H9 (cell line): ENCODE data around the gene CSAD. TPM values are rescaled to one million over a fixed set of nuclear protein-coding genes. Genes with fewer than 3 reads are reported as not detected.
"Not testable (repeated sequence)": the region's sequence is repeated elsewhere in the genome, so short reads cannot be mapped to it uniquely, and the experiment has no call there.

Experiments
- DNase-seq: peaks from one replicate; pipeline ENCODE4 v3.0.0-alpha.2; 2017
- H2AFZ ChIP-seq: one replicate; pipeline ENCODE4 v1.6.1; 2013; ENCODE audit warnings: mild to moderate bottlenecking, low read length, control low read depth, moderate library complexity
- H2AK5ac ChIP-seq: 2 replicates; pipeline ENCODE4 v1.6.1; 2013; ENCODE audit warnings: low read length, control low read depth, mixed read lengths; ENCODE audit not compliant: insufficient read length
- H2BK120ac ChIP-seq: one replicate; pipeline ENCODE4 v1.6.1; 2013; ENCODE audit warnings: low read depth, mild to moderate bottlenecking, low read length, control low read depth, inconsistent platforms; ENCODE audit not compliant: poor library complexity, severe bottlenecking
- H2BK12ac ChIP-seq: 2 replicates; pipeline ENCODE4 v1.6.1; 2013; ENCODE audit warnings: low read length, control low read depth, mixed read lengths, low read depth; ENCODE audit not compliant: insufficient read length
- H2BK15ac ChIP-seq: 2 replicates; pipeline ENCODE4 v1.6.1; 2013; ENCODE audit warnings: low read depth, low read length, control low read depth
- H2BK20ac ChIP-seq: one replicate; pipeline ENCODE4 v1.6.1; 2013; ENCODE audit warnings: low read depth, mild to moderate bottlenecking, low read length, control low read depth, inconsistent platforms; ENCODE audit not compliant: poor library complexity, severe bottlenecking
- H2BK5ac ChIP-seq: 2 replicates; pipeline ENCODE4 v1.6.1; 2013; ENCODE audit warnings: low read length, control low read depth, mixed read lengths; ENCODE audit not compliant: insufficient read length
- H3K14ac ChIP-seq: 2 replicates; pipeline ENCODE4 v1.6.1; 2013; ENCODE audit warnings: low read length, control low read depth; ENCODE audit not compliant: insufficient read depth
- H3K18ac ChIP-seq: 2 replicates; pipeline ENCODE4 v1.6.1; 2013; ENCODE audit warnings: low read depth, mild to moderate bottlenecking, mixed read lengths, low read length, control low read depth; ENCODE audit not compliant: insufficient read length
- H3K23ac ChIP-seq: 2 replicates; pipeline ENCODE4 v1.6.1; 2013; ENCODE audit warnings: low read length, control low read depth, mixed read lengths, low read depth; ENCODE audit not compliant: insufficient read length
- H3K23me2 ChIP-seq: 2 replicates; pipeline ENCODE4 v1.6.1; 2013; ENCODE audit warnings: low read depth, mild to moderate bottlenecking, mixed read lengths, low read length, control low read depth; ENCODE audit not compliant: insufficient read length, poor library complexity, severe bottlenecking
- H3K27ac ChIP-seq: 2 replicates; pipeline ENCODE4 v1.5.1; 2013; ENCODE audit warnings: low read length, control low read depth, mixed read lengths, low read depth; ENCODE audit not compliant: insufficient read length
- H3K27me3 ChIP-seq: 2 replicates; pipeline ENCODE4 v1.6.1; 2013; ENCODE audit warnings: low read length, control low read depth, inconsistent platforms; ENCODE audit not compliant: insufficient read depth
- H3K4ac ChIP-seq: 2 replicates; pipeline ENCODE4 v1.6.1; 2013; ENCODE audit warnings: low read depth, mild to moderate bottlenecking, control low read depth, inconsistent platforms, low read length, moderate library complexity
- H3K4me1 ChIP-seq: 2 replicates; pipeline ENCODE4 v1.6.1; 2013; ENCODE audit warnings: low read length, control low read depth, inconsistent platforms; ENCODE audit not compliant: insufficient read depth
- H3K4me2 ChIP-seq: 2 replicates; pipeline ENCODE4 v1.6.1; 2013; ENCODE audit warnings: low read length, control low read depth, mixed read lengths; ENCODE audit not compliant: insufficient read length, insufficient read depth
- H3K56ac ChIP-seq: 2 replicates; pipeline ENCODE4 v1.6.1; 2013; ENCODE audit warnings: low read depth, mild to moderate bottlenecking, mixed read lengths, low read length, control low read depth; ENCODE audit not compliant: insufficient read length
- H3K79me1 ChIP-seq: 2 replicates; pipeline ENCODE4 v1.6.1; 2013; ENCODE audit warnings: low read depth, mild to moderate bottlenecking, moderate library complexity, low read length, control low read depth, inconsistent platforms; ENCODE audit not compliant: insufficient read depth, poor library complexity, severe bottlenecking
- H3K79me2 ChIP-seq: 2 replicates; pipeline ENCODE4 v1.6.1; 2013; ENCODE audit warnings: low read length, control low read depth, inconsistent platforms; ENCODE audit not compliant: insufficient read depth
- H3K9ac ChIP-seq: 2 replicates; pipeline ENCODE4 v1.6.1; 2013; ENCODE audit warnings: low read length, control low read depth, mixed read lengths; ENCODE audit not compliant: insufficient read length; ENCODE audit errors: extremely low read depth
- H3K9me3 ChIP-seq: one replicate; pipeline ENCODE4 v1.6.1; 2013; ENCODE audit warnings: low read depth, low read length, inconsistent platforms; ENCODE audit not compliant: control insufficient read depth
- H3T11ph ChIP-seq: one replicate; pipeline ENCODE4 v1.6.1; 2013; ENCODE audit warnings: mild to moderate bottlenecking, low read length, control low read depth, inconsistent platforms
- H4K20me1 ChIP-seq: one replicate; pipeline ENCODE4 v1.6.1; 2013; ENCODE audit not compliant: control insufficient read depth, insufficient read length, insufficient read depth
- H4K5ac ChIP-seq: 2 replicates; pipeline ENCODE4 v1.6.1; 2013; ENCODE audit warnings: low read depth, mild to moderate bottlenecking, mixed read lengths, low read length, control low read depth; ENCODE audit not compliant: insufficient read length
- H4K8ac ChIP-seq: replicated peaks from 2 replicates; pipeline ENCODE4 v1.6.1; 2013; ENCODE audit warnings: low read length, control low read depth, mixed read lengths, low read depth; ENCODE audit not compliant: insufficient read length
- H4K91ac ChIP-seq: 2 replicates; pipeline ENCODE4 v1.6.1; 2013; ENCODE audit warnings: low read depth, mild to moderate bottlenecking, moderate library complexity, mixed read lengths, low read length, control low read depth; ENCODE audit not compliant: insufficient read length
- H3K27ac Mint-ChIP-seq, 3 experiments: 2 replicates in 2 of 3; 3 replicates in 1 of 3; pipeline ENCODE4 v1.8.0; 2020 to 2021; ENCODE audit warnings: mixed read lengths in 3 of 3, mild to moderate bottlenecking in 1 of 3, moderate library complexity in 1 of 3
- H3K27me3 Mint-ChIP-seq: 2 replicates; pipeline ENCODE4 v1.8.0; 2021; ENCODE audit warnings: low read depth, mild to moderate bottlenecking, moderate library complexity, mixed read lengths
- H3K36me3 Mint-ChIP-seq, 3 experiments: 2 replicates in 2 of 3; 3 replicates in 1 of 3; pipeline ENCODE4 v1.8.0; 2020 to 2021; ENCODE audit warnings: low read depth in 3 of 3, mixed read lengths in 3 of 3; ENCODE audit not compliant: insufficient read depth in 1 of 3
- H3K4me1 Mint-ChIP-seq, 2 experiments: 2 replicates each; pipeline ENCODE4 v1.8.0; 2020; ENCODE audit warnings: mixed read lengths in 2 of 2
- H3K4me3 Mint-ChIP-seq, 2 experiments: 2 replicates in 1 of 2; 3 replicates in 1 of 2; pipeline ENCODE4 v1.8.0; 2020 to 2021; ENCODE audit warnings: mild to moderate bottlenecking in 2 of 2, mixed read lengths in 2 of 2, moderate library complexity in 1 of 2
- H3K9me3 Mint-ChIP-seq, 2 experiments: 2 replicates in 1 of 2; 3 replicates in 1 of 2; pipeline ENCODE4 v1.8.0; 2020; ENCODE audit warnings: mild to moderate bottlenecking in 2 of 2, mixed read lengths in 2 of 2, moderate library complexity in 1 of 2
- CTCF ChIP-seq: fragments of 200-600 bp; sonication (generic); conservative IDR thresholded peaks from 3 replicates; pipeline ENCODE4 v1.8.0; 2021; ENCODE audit warnings: antibody characterized with exemption, mild to moderate bottlenecking
- WGBS: extraction: QIAGEN DNeasy Blood & Tissue Kit; methylation state at CpG from one replicate; pipeline ENCODE4 v1.1.7; 2013; ENCODE audit warnings: missing lambda C conversion rate, low lambda C conversion rate, mixed read lengths; ENCODE audit not compliant: insufficient read length; ENCODE audit errors: extremely low coverage; 5-methylcytosine and 5-hydroxymethylcytosine counted together
- total RNA-seq: library from RNA; stranded (reverse); gene quantifications from 2 replicates; pipeline ENCODE4 v1.2.1, GENCODE V29; 2021

The CSAD gene
- total RNA-seq, 1 experiment from 2014 or later, result 7.4 TPM

- H3K23ac ChIP-seq, result no peak overlapping the region
- no peak overlapping the region for H4K5ac ChIP-seq
- no peak overlapping the region for H2AFZ ChIP-seq
- H3K27ac ChIP-seq, result no peak overlapping the region
- H3K23me2 ChIP-seq, result no peaks in the 10 kb centered on the region
- no peaks in the 10 kb centered on the region for H3K79me2 ChIP-seq
- peaks cover 10 to 15% of the 10 kb centered on the region in 2 experiments for H3K4me1 Mint-ChIP-seq
- H3T11ph ChIP-seq, result no peak overlapping the region
- no CpG with 5 or more reads among the region's 1 CpG for WGBS
- H2BK20ac ChIP-seq, result no peak overlapping the region
- H2BK15ac ChIP-seq, result no peak overlapping the region
- no peak overlapping the region for H2BK5ac ChIP-seq
- no peaks in the 10 kb centered on the region for H3K79me1 ChIP-seq
- no peak overlapping the region for H3K9ac ChIP-seq
- H3K36me3 Mint-ChIP-seq, result peaks cover 0 to 4% (median 0%) of the 10 kb centered on the region in 3 experiments; a peak in 2 of 7 replicates
- H3K4me3 Mint-ChIP-seq, result no peak overlapping the region
- peaks cover 49% of the 10 kb centered on the region for H3K27me3 Mint-ChIP-seq
- no peak overlapping the region for H3K27ac Mint-ChIP-seq
- no peak overlapping the region for H3K56ac ChIP-seq
- H3K9me3 Mint-ChIP-seq, result no peaks in the 10 kb centered on the region
- no peaks in the 10 kb centered on the region for H3K4me1 ChIP-seq
- no peak for TF ChIP-seq CTCF
- H3K4me2 ChIP-seq, result no peak overlapping the region
- no peaks in the 10 kb centered on the region for H3K9me3 ChIP-seq
- no peak overlapping the region for H2AK5ac ChIP-seq
- no peaks in the 10 kb centered on the region for H4K20me1 ChIP-seq
- H3K27me3 ChIP-seq, result no peaks in the 10 kb centered on the region
- no peak overlapping the region for H4K8ac ChIP-seq
- no peak overlapping the region for H3K18ac ChIP-seq
- H4K91ac ChIP-seq, result no peak overlapping the region
- DNase-seq, result no peak
- H2BK12ac ChIP-seq, result no peak overlapping the region
- no peak overlapping the region for H3K14ac ChIP-seq
- H2BK120ac ChIP-seq, result no peak overlapping the region
- H3K4ac ChIP-seq, result no peak overlapping the region
Observed at GRCh38 chr12:53204351-53204750, 23.6 kb upstream of the CSAD start.

- not testable (repeated sequence) for H3K23ac ChIP-seq, H3K4me1 ChIP-seq, H2BK15ac ChIP-seq, H3K9me3 Mint-ChIP-seq, H3K4me2 ChIP-seq, H2AFZ ChIP-seq, H3K14ac ChIP-seq, H3K27me3 ChIP-seq, H3K23me2 ChIP-seq, H3K27ac Mint-ChIP-seq, H3K18ac ChIP-seq, H2BK5ac ChIP-seq, DNase-seq, H3K4ac ChIP-seq, H3K9ac ChIP-seq, H2BK120ac ChIP-seq, H4K91ac ChIP-seq, H4K5ac ChIP-seq, H3K4me1 Mint-ChIP-seq, H3K9me3 ChIP-seq, H3K79me1 ChIP-seq, H4K20me1 ChIP-seq, H2AK5ac ChIP-seq, H4K8ac ChIP-seq, H3K4me3 Mint-ChIP-seq, H3K36me3 Mint-ChIP-seq, H3T11ph ChIP-seq, H2BK12ac ChIP-seq, H3K56ac ChIP-seq, H3K27ac ChIP-seq, H2BK20ac ChIP-seq, H3K79me2 ChIP-seq
- no CpG with 5 or more reads among the region's 7 CpGs for WGBS
- H3K27me3 Mint-ChIP-seq, result peaks cover 65% of the 10 kb centered on the region
Observed at GRCh38 chr12:53202316-53202715, 21.6 kb upstream of the CSAD start.
